Keratinocyte (primary cell): Measurements from ENCODE around the gene IGSF23. TPM values are rescaled to one million over a fixed set of nuclear protein-coding genes. Genes with fewer than 3 reads are reported as not detected.

ENCODE experiments used
- DNase-seq: peaks from one replicate; pipeline ENCODE4 v3.0.0-alpha.2; 2011; ENCODE audit warnings: low read depth, missing footprints, low spot score
- FAIRE-seq: peaks from 2 replicates; lab custom pipeline; 2011; peaks lifted over from hg19 to GRCh38; lab: Jason Lieb, UNC
- H2AFZ ChIP-seq: 2 replicates; pipeline ENCODE4 v1.6.0; 2012; ENCODE audit warnings: low read length, control low read depth, inconsistent platforms; ENCODE audit not compliant: control insufficient read depth
- H3K27ac ChIP-seq: 2 replicates; pipeline ENCODE4 v1.5.1; 2011; ENCODE audit warnings: low read length; ENCODE audit not compliant: control insufficient read depth, insufficient read depth
- H3K27me3 ChIP-seq: 3 replicates; pipeline ENCODE4 v1.6.0; 2011; ENCODE audit warnings: low read length; ENCODE audit not compliant: control insufficient read depth, insufficient read depth; ENCODE audit errors: extremely low read depth
- H3K36me3 ChIP-seq, 2 experiments: 2 replicates in 1 of 2; 3 replicates in 1 of 2; pipeline ENCODE4 v1.5.1; 2011; ENCODE audit warnings: low read length in 2 of 2, mild to moderate bottlenecking in 1 of 2; ENCODE audit not compliant: control insufficient read depth in 2 of 2, insufficient read depth in 2 of 2; ENCODE audit errors: extremely low read depth in 1 of 2
- H3K4me1 ChIP-seq: 3 replicates; pipeline ENCODE4 v1.5.1; 2011; ENCODE audit warnings: low read length; ENCODE audit not compliant: control insufficient read depth, insufficient read depth; ENCODE audit errors: extremely low read depth
- H3K4me2 ChIP-seq: 3 replicates; pipeline ENCODE4 v1.6.0; 2011; ENCODE audit warnings: low read depth, low read length; ENCODE audit not compliant: control insufficient read depth, insufficient read depth; ENCODE audit errors: extremely low read depth
- H3K4me3 ChIP-seq, 3 experiments: fragments of 200-600 bp in 1 of 3; sonication (generic) in 1 of 3; 2 replicates in 2 of 3; 3 replicates in 1 of 3; pipeline ENCODE4 v1.5.1; 2011 to 2016; ENCODE audit warnings: low read length in 3 of 3, mild to moderate bottlenecking in 3 of 3, control low read depth in 2 of 3, inconsistent platforms in 1 of 3, low read depth in 1 of 3, mixed read lengths in 1 of 3, mixed run types in 1 of 3, moderate library complexity in 1 of 3; ENCODE audit not compliant: control insufficient read depth in 2 of 3, insufficient read depth in 2 of 3; ENCODE audit errors: extremely low read depth in 1 of 3
- H3K79me2 ChIP-seq: 2 replicates; pipeline ENCODE4 v1.6.0; 2012; ENCODE audit warnings: low read length; ENCODE audit not compliant: control insufficient read depth, insufficient read depth
- H3K9ac ChIP-seq: 3 replicates; pipeline ENCODE4 v1.6.0; 2011; ENCODE audit warnings: low read length; ENCODE audit not compliant: control insufficient read depth, insufficient read depth; ENCODE audit errors: extremely low read depth
- H3K9me1 ChIP-seq: 3 replicates; pipeline ENCODE4 v1.6.0; 2011; ENCODE audit warnings: low read length; ENCODE audit not compliant: control insufficient read depth, insufficient read depth; ENCODE audit errors: extremely low read depth
- H3K9me3 ChIP-seq: 2 replicates; pipeline ENCODE4 v1.5.1; 2012; ENCODE audit warnings: low read depth, low read length; ENCODE audit not compliant: control insufficient read depth
- H4K20me1 ChIP-seq: 3 replicates; pipeline ENCODE4 v1.6.0; 2011; ENCODE audit warnings: low read length; ENCODE audit not compliant: control insufficient read depth, insufficient read depth; ENCODE audit errors: extremely low read depth
- EZH2 ChIP-seq: IDR thresholded peaks from one replicate; pipeline ENCODE4 v1.6.1; 2012; ENCODE audit warnings: inconsistent platforms, mild to moderate bottlenecking, low read length, moderate library complexity
- dilution Hi-C: fragments of 300-500 bp; cut with MboI; formaldehyde crosslinking; loops from one replicate; pipeline ENCODE4 v1.7.0; 2020; ENCODE audit warnings: low sequenced_read_pairs; ENCODE audit not compliant: extremely low pct_ligation_motif_present
- polyA plus RNA-seq, 5 experiments: library from polyadenylated mRNA; depleted of rRNA in 3 of 5; stranded (reverse) in 3 of 5; stranded (forward) in 1 of 5; unstranded in 1 of 5; fragments of >200 nt; gene quantifications; 1 replicate in 1 of 5; 2 replicates in 3 of 5; 3 replicates in 1 of 5; pipeline versions ENCODE4 v1.2.1 to v1.2.3, GENCODE V29; 2011 to 2012; ENCODE audit warnings: missing spikeins in 2 of 5, low read depth in 1 of 5, low replicate concordance in 1 of 5
- TF ChIP-seq, protein P1 (sequence below), 3 experiments: IDR thresholded peaks in 1 of 3; conservative IDR thresholded peaks in 1 of 3; optimal IDR thresholded peaks in 1 of 3; 2 replicates in 2 of 3; 3 replicates in 1 of 3; pipeline versions ENCODE3 to v1.5.1; 2011; ENCODE audit warnings: low read length in 3 of 3, mild to moderate bottlenecking in 3 of 3, moderate library complexity in 2 of 3, control low read depth in 1 of 3, inconsistent platforms in 1 of 3; ENCODE audit not compliant: insufficient read depth in 2 of 3; ENCODE audit errors: extremely low read depth in 1 of 3

IGSF23 gene
- polyA plus RNA-seq, 1 donor (not counting 4 experiments of a cell fraction or from before 2014, with no cell fraction given) = 0.07 TPM

DNA sequence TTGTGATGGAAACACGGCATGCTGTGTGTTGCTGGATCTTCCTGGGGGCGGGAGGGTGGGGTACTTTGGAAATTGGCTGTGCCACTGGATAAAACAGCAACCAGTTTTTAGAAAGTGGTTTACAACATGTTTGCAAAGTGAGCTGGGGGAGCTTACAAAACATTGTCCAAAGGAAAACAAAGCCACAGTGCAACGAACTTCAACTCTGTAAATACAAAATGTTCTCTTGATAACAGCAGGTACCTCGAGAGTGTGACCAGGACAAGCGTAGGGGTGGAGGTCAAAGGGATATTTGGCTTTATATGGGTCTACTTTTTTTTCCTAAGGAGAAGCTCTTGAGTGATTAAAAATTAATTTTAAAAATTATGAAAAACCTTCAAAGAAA, 2.5 kb downstream of the IGSF23 start:
- Histone ChIP-seq H3K4me1 (no peaks in the 10 kb centered on the region), H3K4me3 (no peak overlapping the region), H3K27me3 (no peaks in the 10 kb centered on the region), H3K36me3 (no peaks in the 10 kb centered on the region), H3K4me2 (no peak overlapping the region), H3K9ac (no peak overlapping the region), H3K27ac (no peak overlapping the region), H2AFZ (no peak overlapping the region), H4K20me1 (no peaks in the 10 kb centered on the region), H3K9me3 (no peaks in the 10 kb centered on the region), H3K9me1 (no peaks in the 10 kb centered on the region), H3K79me2 (no peaks in the 10 kb centered on the region)
- TF ChIP-seq EZH2 = no peak
- TF ChIP-seq, protein P1, sequence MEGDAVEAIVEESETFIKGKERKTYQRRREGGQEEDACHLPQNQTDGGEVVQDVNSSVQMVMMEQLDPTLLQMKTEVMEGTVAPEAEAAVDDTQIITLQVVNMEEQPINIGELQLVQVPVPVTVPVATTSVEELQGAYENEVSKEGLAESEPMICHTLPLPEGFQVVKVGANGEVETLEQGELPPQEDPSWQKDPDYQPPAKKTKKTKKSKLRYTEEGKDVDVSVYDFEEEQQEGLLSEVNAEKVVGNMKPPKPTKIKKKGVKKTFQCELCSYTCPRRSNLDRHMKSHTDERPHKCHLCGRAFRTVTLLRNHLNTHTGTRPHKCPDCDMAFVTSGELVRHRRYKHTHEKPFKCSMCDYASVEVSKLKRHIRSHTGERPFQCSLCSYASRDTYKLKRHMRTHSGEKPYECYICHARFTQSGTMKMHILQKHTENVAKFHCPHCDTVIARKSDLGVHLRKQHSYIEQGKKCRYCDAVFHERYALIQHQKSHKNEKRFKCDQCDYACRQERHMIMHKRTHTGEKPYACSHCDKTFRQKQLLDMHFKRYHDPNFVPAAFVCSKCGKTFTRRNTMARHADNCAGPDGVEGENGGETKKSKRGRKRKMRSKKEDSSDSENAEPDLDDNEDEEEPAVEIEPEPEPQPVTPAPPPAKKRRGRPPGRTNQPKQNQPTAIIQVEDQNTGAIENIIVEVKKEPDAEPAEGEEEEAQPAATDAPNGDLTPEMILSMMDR (optimal IDR thresholded peaks at IDR 0.05 in 1 of 3, IDR thresholded peaks at IDR 0.05 in 1 of 3, conservative IDR thresholded peaks at IDR 0.05 in 1 of 3; ENCODE audit: extremely low read depth in 1 of 3, insufficient read depth in 2 of 3, low read length in 3 of 3) = no peak
- DNase-seq (no peak), FAIRE-seq (no peak)
- dilution Hi-C loops = no loop called here

DNA sequence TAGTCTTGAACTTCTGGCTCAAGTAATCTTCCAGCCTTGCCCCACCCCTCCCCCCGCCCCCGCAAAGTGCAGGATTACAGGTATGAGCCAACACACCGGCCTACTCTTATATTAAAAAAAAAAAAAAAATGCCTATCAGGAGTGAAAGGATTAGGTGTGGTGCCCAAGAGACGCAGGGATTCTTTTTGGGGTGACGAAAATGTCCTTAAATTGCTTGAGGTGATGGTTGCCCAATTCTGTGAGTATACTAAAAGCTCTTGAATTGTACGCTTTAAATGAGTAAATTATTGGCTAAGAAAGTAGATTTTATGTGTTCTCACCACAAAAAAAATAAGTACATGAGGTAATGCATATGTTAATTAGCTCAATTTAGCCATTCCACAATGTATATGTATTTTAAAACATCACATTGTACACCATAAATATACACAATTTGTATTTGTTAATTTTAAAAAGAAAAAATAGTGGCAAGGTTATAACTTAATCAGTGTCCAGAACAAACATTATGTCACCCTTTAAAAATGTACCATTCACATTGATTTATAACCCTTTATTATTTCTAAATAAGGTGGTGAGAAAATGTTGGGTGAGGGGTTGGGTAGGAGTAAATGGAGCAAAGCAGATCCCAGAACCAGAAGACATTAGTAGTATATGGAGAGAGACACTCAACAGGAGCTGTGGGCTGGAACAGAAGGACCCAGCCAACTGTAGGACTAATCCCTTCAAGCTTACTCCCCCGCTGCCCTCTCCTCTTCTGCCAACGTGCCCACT, 3.9 kb downstream of the IGSF23 start:
- Histone ChIP-seq H3K27ac (no peak overlapping the region), H3K27me3 (no peaks in the 10 kb centered on the region), H3K4me2 (no peak overlapping the region), H4K20me1 (no peaks in the 10 kb centered on the region), H3K4me1 (no peaks in the 10 kb centered on the region), H3K36me3 (no peaks in the 10 kb centered on the region), H3K9ac (no peak overlapping the region), H3K79me2 (no peaks in the 10 kb centered on the region), H3K9me3 (no peaks in the 10 kb centered on the region), H3K9me1 (no peaks in the 10 kb centered on the region), H3K4me3 (no peak overlapping the region), H2AFZ (no peak overlapping the region)
- FAIRE-seq (no peak), DNase-seq (no peak)
- dilution Hi-C loops = no loop called here
- TF ChIP-seq, protein P1 (optimal IDR thresholded peaks at IDR 0.05 in 1 of 3, IDR thresholded peaks at IDR 0.05 in 1 of 3, conservative IDR thresholded peaks at IDR 0.05 in 1 of 3; ENCODE audit: extremely low read depth in 1 of 3, insufficient read depth in 2 of 3, low read length in 3 of 3) = no peak
- no peak for TF ChIP-seq EZH2
